ENCODE results near the gene MMP25. TPM values are rescaled to one million over a fixed set of nuclear protein-coding genes. Genes with fewer than 3 reads are reported as not detected.

Gene MMP25
- total RNA-seq, 4 donors from 2014 or later: 0.49 to 1.6 (median 0.70) TPM

DNA sequence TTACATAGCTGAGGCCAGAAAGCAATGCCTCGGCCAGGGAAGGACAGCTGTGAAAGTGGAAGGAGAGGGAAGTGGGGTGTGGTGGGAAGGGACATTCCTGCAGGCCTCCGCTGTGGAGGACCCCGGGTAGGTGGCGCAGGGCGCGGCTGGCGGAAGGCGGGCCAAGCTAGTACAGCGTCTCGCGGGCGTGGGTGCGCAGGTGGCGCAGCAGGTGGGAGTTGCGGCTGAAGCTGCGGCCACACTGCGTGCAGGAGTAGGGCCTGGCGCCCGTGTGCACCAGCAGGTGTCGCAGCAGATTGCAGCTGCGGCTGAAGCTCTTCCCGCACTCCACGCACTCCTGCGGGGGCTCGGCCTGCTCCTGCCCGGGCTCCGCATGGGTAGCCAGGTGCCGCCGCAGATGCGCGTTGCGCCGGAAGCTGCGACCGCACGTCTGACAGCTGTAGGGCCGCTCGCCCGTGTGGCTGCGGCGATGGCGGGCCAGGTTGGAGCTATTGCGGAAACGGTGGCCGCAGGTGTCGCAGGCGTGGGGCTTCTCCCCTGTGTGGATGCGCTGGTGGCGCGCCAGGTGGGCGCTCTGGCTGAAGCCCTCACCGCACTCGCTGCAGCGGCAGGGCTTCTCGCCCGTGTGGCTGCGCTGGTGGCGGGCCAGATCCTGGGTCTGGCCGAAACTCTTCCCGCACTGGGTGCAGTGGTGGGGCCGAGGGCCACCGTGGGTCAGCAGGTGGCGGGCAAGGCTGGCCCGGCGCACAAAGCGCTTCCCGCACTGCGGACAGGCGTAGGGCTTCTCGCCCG, 42.8 kb downstream of the MMP25 start:
- peaks cover 7 to 17% of the 10 kb centered on the region in 2 donors for H3K4me1 ChIP-seq
- intact Hi-C loops (cut with DNase I): no loop called here
- no peak for DNase-seq
- H3K27me3 ChIP-seq: no peaks in the 10 kb centered on the region
- H3K4me3 ChIP-seq (replicated peaks in 1 of 3): no peak overlapping the region
- WGBS, 2 donors: 87 to 91% methylated on average over 19 to 38 of the region's 71 CpGs
- TF ChIP-seq, protein P1, sequence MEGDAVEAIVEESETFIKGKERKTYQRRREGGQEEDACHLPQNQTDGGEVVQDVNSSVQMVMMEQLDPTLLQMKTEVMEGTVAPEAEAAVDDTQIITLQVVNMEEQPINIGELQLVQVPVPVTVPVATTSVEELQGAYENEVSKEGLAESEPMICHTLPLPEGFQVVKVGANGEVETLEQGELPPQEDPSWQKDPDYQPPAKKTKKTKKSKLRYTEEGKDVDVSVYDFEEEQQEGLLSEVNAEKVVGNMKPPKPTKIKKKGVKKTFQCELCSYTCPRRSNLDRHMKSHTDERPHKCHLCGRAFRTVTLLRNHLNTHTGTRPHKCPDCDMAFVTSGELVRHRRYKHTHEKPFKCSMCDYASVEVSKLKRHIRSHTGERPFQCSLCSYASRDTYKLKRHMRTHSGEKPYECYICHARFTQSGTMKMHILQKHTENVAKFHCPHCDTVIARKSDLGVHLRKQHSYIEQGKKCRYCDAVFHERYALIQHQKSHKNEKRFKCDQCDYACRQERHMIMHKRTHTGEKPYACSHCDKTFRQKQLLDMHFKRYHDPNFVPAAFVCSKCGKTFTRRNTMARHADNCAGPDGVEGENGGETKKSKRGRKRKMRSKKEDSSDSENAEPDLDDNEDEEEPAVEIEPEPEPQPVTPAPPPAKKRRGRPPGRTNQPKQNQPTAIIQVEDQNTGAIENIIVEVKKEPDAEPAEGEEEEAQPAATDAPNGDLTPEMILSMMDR (IDR thresholded peaks at IDR 0.05): no peak
- no peak for TF ChIP-seq POLR2A (IDR thresholded peaks at IDR 0.05)
- H3K9me3 ChIP-seq: no peaks in the 10 kb centered on the region
- no peak overlapping the region for H3K27ac ChIP-seq
- H3K36me3 ChIP-seq: no peaks in the 10 kb centered on the region

DNA sequence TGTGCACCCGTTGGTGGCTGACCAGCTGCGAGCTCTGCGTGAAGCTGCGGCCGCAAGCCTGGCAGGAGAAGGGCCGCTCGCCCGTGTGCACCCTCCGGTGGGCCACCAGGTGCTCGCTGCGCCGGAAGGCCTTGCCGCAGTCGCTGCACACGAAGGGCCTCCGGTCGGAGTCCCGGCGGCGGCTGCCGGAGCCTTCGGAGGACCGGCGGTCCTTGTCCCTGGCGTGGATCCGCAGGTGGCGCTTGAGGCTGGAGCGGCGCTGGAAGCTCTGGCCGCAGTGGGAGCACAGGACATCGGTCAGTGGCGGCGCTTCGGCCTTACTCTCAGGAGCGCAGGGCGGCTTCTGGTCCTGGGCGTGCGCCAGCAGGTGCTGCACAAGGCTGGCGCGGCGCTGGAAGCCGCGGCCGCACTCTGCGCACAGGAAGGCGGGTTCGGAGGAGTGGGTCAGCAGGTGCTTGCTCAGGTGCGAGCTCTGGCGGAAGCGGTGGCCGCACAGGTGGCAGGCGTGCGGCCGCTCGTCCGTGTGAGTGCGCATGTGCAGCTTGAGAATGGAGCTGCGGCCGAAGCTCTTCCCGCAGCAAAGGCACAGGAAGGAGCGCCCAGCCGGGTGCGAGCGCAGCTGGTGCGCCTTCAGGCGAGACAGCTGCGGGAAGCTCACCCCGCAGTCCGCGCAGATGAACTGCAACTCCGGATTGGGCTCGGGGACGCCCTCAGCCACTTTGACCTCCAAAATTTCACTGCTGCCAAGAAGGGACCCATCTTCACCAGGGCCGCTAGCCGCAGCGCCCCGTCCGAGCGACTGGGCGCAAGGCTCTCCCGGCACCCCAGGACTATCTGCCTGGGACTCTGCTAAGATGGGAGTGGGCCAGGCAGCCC, 43.6 kb downstream of the MMP25 start:
- H3K27me3 ChIP-seq: no peaks in the 10 kb centered on the region
- TF ChIP-seq, protein P1 (IDR thresholded peaks at IDR 0.05): no peak
- no peak for TF ChIP-seq POLR2A (IDR thresholded peaks at IDR 0.05)
- 94 to 97% methylated on average over 51 of the region's 81 CpGs for WGBS, 2 donors
- no peak overlapping the region for H3K4me3 ChIP-seq (replicated peaks in 1 of 3)
- intact Hi-C loops (cut with DNase I): no loop called here
- no peak overlapping the region for H3K27ac ChIP-seq
- DNase-seq: no peak
- H3K36me3 ChIP-seq: no peaks in the 10 kb centered on the region
- no peaks in the 10 kb centered on the region for H3K9me3 ChIP-seq
- peaks cover 7 to 17% of the 10 kb centered on the region in 2 donors for H3K4me1 ChIP-seq

DNA sequence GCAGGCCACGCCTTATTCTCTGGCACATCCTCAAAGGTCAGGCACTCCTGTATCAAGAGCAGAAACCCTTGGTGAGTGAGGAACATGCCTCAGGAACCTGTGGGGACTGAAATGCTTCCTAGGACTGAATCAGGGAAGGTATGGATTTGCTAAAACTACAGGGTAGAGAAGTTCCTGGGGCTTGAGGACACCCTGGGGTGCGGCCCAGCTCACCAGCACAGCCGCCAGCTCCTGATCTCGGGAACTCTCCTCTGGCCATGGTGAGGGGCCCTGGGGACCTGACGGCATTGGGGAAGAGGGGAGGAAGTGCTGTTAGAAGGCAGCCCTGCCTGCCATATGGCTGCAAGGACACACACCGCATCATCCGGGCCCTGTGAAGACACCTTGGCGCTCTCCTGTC, 45.2 kb downstream of the MMP25 start:
- H3K9me3 ChIP-seq: no peaks in the 10 kb centered on the region
- H3K27ac ChIP-seq: no peak overlapping the region
- no peaks in the 10 kb centered on the region for H3K27me3 ChIP-seq
- no peaks in the 10 kb centered on the region for H3K36me3 ChIP-seq
- H3K4me3 ChIP-seq (replicated peaks in 1 of 3): no peak overlapping the region
- no peak for DNase-seq
- intact Hi-C loops (cut with DNase I): no loop called here
- H3K4me1 ChIP-seq: peaks cover 7 to 17% of the 10 kb centered on the region in 2 donors
- TF ChIP-seq, protein P1 (IDR thresholded peaks at IDR 0.05): no peak
- TF ChIP-seq POLR2A (IDR thresholded peaks at IDR 0.05): no peak
- 87 to 89% methylated on average over 8 of the region's 8 CpGs for WGBS, 2 donors

DNA sequence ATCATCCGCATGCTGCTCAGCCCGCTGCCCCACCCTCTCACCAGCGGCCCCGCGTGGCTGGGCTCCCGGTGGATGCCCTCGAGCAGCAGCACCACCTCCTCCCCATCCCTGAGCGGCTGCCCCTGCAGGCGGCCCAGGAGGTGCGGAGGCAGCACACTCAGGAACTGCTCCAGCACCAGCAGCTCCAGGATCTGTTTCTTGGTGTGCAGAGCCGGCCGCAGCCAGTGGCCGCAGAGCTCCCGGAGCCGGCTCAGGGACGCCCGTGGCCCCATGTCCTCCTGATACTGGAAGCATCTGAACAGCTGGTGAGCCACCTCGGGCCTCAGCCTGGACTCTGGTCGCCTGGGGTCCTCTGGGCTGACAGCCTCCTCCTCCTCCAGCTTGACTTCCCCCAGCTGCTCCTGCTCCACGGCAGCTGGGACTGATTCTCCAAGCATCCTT, 46.2 kb downstream of the MMP25 start:
- Histone ChIP-seq H3K9me3 (no peaks in the 10 kb centered on the region), H3K27ac (no peak overlapping the region), H3K4me3 (replicated peaks in 1 of 3) (no peak overlapping the region), H3K4me1 (peaks cover 7 to 16% of the 10 kb centered on the region in 2 donors), H3K27me3 (no peaks in the 10 kb centered on the region), H3K36me3 (no peaks in the 10 kb centered on the region)
- TF ChIP-seq POLR2A (IDR thresholded peaks at IDR 0.05): no peak
- TF ChIP-seq, protein P1 (IDR thresholded peaks at IDR 0.05): no peak
- no peak for DNase-seq
- 58 to 83% methylated on average over 11 to 17 of the region's 20 CpGs for WGBS, 2 donors
- intact Hi-C loops (cut with DNase I): no loop called here
